PC-9 (cell line): ENCODE measurements around the gene ZNF346.

ENCODE experiments used
- EZH2 ChIP-seq: fragments of 200-600 bp; sonication (generic); IDR thresholded peaks from 2 replicates; pipeline ENCODE4 v1.8.0; 2017; ENCODE audit warnings: antibody characterized with exemption, low read depth
- TF ChIP-seq, protein P1 (sequence below): fragments of 200-600 bp; sonication (generic); conservative IDR thresholded peaks from 2 replicates; pipeline ENCODE4 v1.6.1; 2017; ENCODE audit warnings: mixed run types, antibody characterized with exemption, mild to moderate bottlenecking, moderate library complexity

GRCh38 chr5:177023303-177023664 lies 788 bp downstream of the ZNF346 start:
- TF ChIP-seq, protein P1, sequence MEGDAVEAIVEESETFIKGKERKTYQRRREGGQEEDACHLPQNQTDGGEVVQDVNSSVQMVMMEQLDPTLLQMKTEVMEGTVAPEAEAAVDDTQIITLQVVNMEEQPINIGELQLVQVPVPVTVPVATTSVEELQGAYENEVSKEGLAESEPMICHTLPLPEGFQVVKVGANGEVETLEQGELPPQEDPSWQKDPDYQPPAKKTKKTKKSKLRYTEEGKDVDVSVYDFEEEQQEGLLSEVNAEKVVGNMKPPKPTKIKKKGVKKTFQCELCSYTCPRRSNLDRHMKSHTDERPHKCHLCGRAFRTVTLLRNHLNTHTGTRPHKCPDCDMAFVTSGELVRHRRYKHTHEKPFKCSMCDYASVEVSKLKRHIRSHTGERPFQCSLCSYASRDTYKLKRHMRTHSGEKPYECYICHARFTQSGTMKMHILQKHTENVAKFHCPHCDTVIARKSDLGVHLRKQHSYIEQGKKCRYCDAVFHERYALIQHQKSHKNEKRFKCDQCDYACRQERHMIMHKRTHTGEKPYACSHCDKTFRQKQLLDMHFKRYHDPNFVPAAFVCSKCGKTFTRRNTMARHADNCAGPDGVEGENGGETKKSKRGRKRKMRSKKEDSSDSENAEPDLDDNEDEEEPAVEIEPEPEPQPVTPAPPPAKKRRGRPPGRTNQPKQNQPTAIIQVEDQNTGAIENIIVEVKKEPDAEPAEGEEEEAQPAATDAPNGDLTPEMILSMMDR: no peak
- TF ChIP-seq EZH2: no peak
